HCT116 (cell line): ENCODE results near the gene CACNA2D3. TPM values are rescaled to one million over a fixed set of nuclear protein-coding genes. Genes with fewer than 3 reads are reported as not detected.

Experiments
- ATAC-seq: fragments of 200-7000 bp; cut with Tn5 transposase; 2 replicates; pipeline ENCODE4 v1.9.1; 2020; ENCODE audit warnings: mild to moderate bottlenecking, moderate library complexity
- BruUV-seq: library from RNA; stranded (reverse); fragments of 400-500 nt; replicated peaks from 2 replicates; lab custom pipeline; 2021; lab: Mats Ljungman, UMichigan
- CTCF ChIA-PET: fragments of 300-600 bp; sonication (Branson Sonifier 250); formaldehyde crosslinking; loops from one replicate; lab custom pipeline; 2021; ENCODE audit warnings: antibody characterized with exemption; lab: Charles Lee
- POLR2A ChIA-PET: fragments of 300-600, 350-600 bp; sonication (Branson Sonifier 250); formaldehyde crosslinking; loops from one replicate; lab custom pipeline; 2021; ENCODE audit warnings: antibody characterized with exemption; lab: Charles Lee
- RAD21 ChIA-PET, 2 experiments: fragments of 300-600 bp; sonication (Branson Sonifier 250); formaldehyde crosslinking; loops; one replicate each; lab custom pipeline; 2023; ENCODE audit warnings: low total read pairs in 2 of 2; ENCODE audit not compliant: uncharacterized antibody in 2 of 2, unreplicated experiment in 2 of 2, low non-redundant PET in 1 of 2; lab: Charles Lee
- DNase-seq: peaks from one replicate; pipeline ENCODE4 v3.0.0-alpha.2; 2010; ENCODE audit warnings: low read depth, low spot score
- H2AFZ ChIP-seq: fragments of 200-600 bp; shearing (Covaris generic), sonication (generic); 2 replicates; pipeline ENCODE4 v1.6.1; 2017; ENCODE audit warnings: low read depth, mixed run types, mixed read lengths, antibody characterized with exemption, low read length; ENCODE audit not compliant: poor library complexity, severe bottlenecking
- H3K27ac ChIP-seq: 2 replicates; pipeline ENCODE4 v1.5.1; 2012; ENCODE audit warnings: low read depth, low read length
- H3K27me3 ChIP-seq: fragments of 200-600 bp; sonication (generic); 2 replicates; pipeline ENCODE4 v1.6.1; 2016; ENCODE audit warnings: mixed run types, low read length, mixed read lengths; ENCODE audit not compliant: insufficient read depth
- H3K36me3 ChIP-seq, 2 experiments: fragments of 200-500 bp in 1 of 2; fragments of 200-600 bp in 1 of 2; sonication (Bioruptor generic) in 1 of 2; sonication (generic) in 1 of 2; 2 replicates each; pipeline versions ENCODE4 v1.5.1 to v1.6.1; 2014 to 2016; ENCODE audit warnings: low read length in 2 of 2, inconsistent platforms in 1 of 2, mixed read lengths in 1 of 2, mixed run types in 1 of 2; ENCODE audit not compliant: insufficient read depth in 2 of 2, control insufficient read depth in 1 of 2
- H3K4me1 ChIP-seq, 2 experiments: fragments of 200-600 bp in 1 of 2; sonication (generic) in 1 of 2; 2 replicates each; pipeline versions ENCODE4 v1.5.1 to v1.6.1; 2012 to 2017; ENCODE audit warnings: low read length in 2 of 2, inconsistent platforms in 1 of 2, mild to moderate bottlenecking in 1 of 2, mixed read lengths in 1 of 2, mixed run types in 1 of 2, moderate library complexity in 1 of 2; ENCODE audit not compliant: insufficient read depth in 2 of 2, control insufficient read depth in 1 of 2
- H3K4me2 ChIP-seq: fragments of 200-600 bp; sonication (generic); 2 replicates; pipeline ENCODE4 v1.6.1; 2017; ENCODE audit warnings: mixed run types, low read length, mixed read lengths
- H3K4me3 ChIP-seq, 2 experiments: fragments of 200-600 bp in 1 of 2; sonication (generic) in 1 of 2; replicated peaks in 1 of 2; 2 replicates each; pipeline ENCODE4 v1.5.1; 2011 to 2016; ENCODE audit warnings: low read length in 2 of 2, control low read depth in 1 of 2, low read depth in 1 of 2, mild to moderate bottlenecking in 1 of 2, mixed read lengths in 1 of 2, mixed run types in 1 of 2
- H3K79me2 ChIP-seq: fragments of 200-600 bp; sonication (generic); 2 replicates; pipeline ENCODE4 v1.6.1; 2017; ENCODE audit warnings: mild to moderate bottlenecking, mixed run types, low read length, moderate library complexity, mixed read lengths; ENCODE audit not compliant: insufficient read depth
- H3K9ac ChIP-seq: fragments of 200-600 bp; sonication (generic); 2 replicates; pipeline ENCODE4 v1.6.1; 2016; ENCODE audit warnings: low read length, mixed read lengths
- H3K9me2 ChIP-seq: fragments of 200-600 bp; sonication (generic), shearing (Covaris generic); 2 replicates; pipeline ENCODE4 v1.6.1; 2017; ENCODE audit warnings: mixed run types, mild to moderate bottlenecking, moderate library complexity; ENCODE audit not compliant: insufficient read depth
- H3K9me3 ChIP-seq, 2 experiments: fragments of 200-500 bp in 1 of 2; fragments of 200-600 bp in 1 of 2; sonication (Bioruptor generic) in 1 of 2; sonication (generic) in 1 of 2; 2 replicates each; pipeline ENCODE4 v1.6.1; 2014 to 2017; ENCODE audit warnings: low read length in 2 of 2, mixed read lengths in 2 of 2, inconsistent platforms in 1 of 2, low read depth in 1 of 2, mild to moderate bottlenecking in 1 of 2, mixed run types in 1 of 2, moderate library complexity in 1 of 2; ENCODE audit not compliant: control insufficient read depth in 1 of 2, insufficient read depth in 1 of 2
- H4K20me1 ChIP-seq: fragments of 200-600 bp; sonication (generic), shearing (Covaris generic); 2 replicates; pipeline ENCODE4 v1.6.1; 2017; ENCODE audit warnings: mixed run types, mild to moderate bottlenecking, moderate library complexity; ENCODE audit not compliant: insufficient read depth
- CBX3 ChIP-seq: IDR thresholded peaks from 2 replicates; pipeline ENCODE4 v1.6.1; 2012; ENCODE audit warnings: low read depth
- CEBPB ChIP-seq: IDR thresholded peaks from 2 replicates; pipeline ENCODE4 v1.6.1; 2012; ENCODE audit warnings: low read depth
- EGR1 ChIP-seq: IDR thresholded peaks from 2 replicates; pipeline ENCODE4 v1.6.1; 2012; ENCODE audit warnings: low read depth
- ELF1 ChIP-seq: IDR thresholded peaks from 2 replicates; pipeline ENCODE4 v1.6.1; 2012; ENCODE audit warnings: low read depth, borderline replicate concordance
- EZH2 ChIP-seq: fragments of 200-600 bp; sonication (generic); IDR thresholded peaks from 2 replicates; pipeline ENCODE4 v1.6.1; 2017; ENCODE audit warnings: antibody characterized with exemption, mixed run types
- EZH2phosphoT487 ChIP-seq: fragments of 200-600 bp; IDR thresholded peaks from 2 replicates; pipeline ENCODE4 v1.6.1; 2018; ENCODE audit warnings: antibody characterized with exemption, borderline replicate concordance
- JUND ChIP-seq: IDR thresholded peaks from 2 replicates; pipeline ENCODE4 v1.6.1; 2012
- POLR2A ChIP-seq: IDR thresholded peaks from 2 replicates; pipeline ENCODE4 v1.7.0; 2011; ENCODE audit warnings: borderline replicate concordance; ENCODE audit not compliant: insufficient read depth, insufficient read length; ENCODE audit errors: extremely low read depth
- RAD21 ChIP-seq: IDR thresholded peaks from 2 replicates; pipeline ENCODE4 v1.6.1; 2012; ENCODE audit warnings: low read depth, mild to moderate bottlenecking
- SRF ChIP-seq: IDR thresholded peaks from 2 replicates; pipeline ENCODE4 v1.6.1; 2012; ENCODE audit warnings: low read depth
- TCF7L2 ChIP-seq: IDR thresholded peaks from 2 replicates; pipeline ENCODE4 v1.7.0; 2011; ENCODE audit warnings: borderline replicate concordance, inconsistent platforms; ENCODE audit not compliant: insufficient read depth, insufficient read length; ENCODE audit errors: extremely low read depth
- ZFX ChIP-seq: fragments of 450-650 bp; IDR thresholded peaks from 2 replicates; pipeline ENCODE4 v1.6.1; 2017
- intact Hi-C: fragments of 100-400 bp; cut with micrococcal nuclease; formaldehyde crosslinking; loops from 2 replicates; pipeline ENCODE4 v1.10.0; 2022
- total RNA-seq: library from RNA; stranded (reverse); gene quantifications from one replicate; pipeline ENCODE4 v1.2.1, GENCODE V29; 2021; ENCODE audit not compliant: unreplicated experiment
- TF ChIP-seq, protein P1 (sequence below), 3 experiments: fragments of 200-600 bp in 1 of 3; sonication (generic) in 1 of 3; IDR thresholded peaks in 2 of 3; conservative IDR thresholded peaks in 1 of 3; 2 replicates each; pipeline ENCODE4 v1.5.1; 2012 to 2017; ENCODE audit warnings: low read depth in 2 of 3, low read length in 2 of 3, antibody characterized with exemption in 1 of 3, borderline replicate concordance in 1 of 3, control low read depth in 1 of 3, mild to moderate bottlenecking in 1 of 3, mixed read lengths in 1 of 3, mixed run types in 1 of 3, moderate library complexity in 1 of 3; ENCODE audit not compliant: insufficient read depth in 1 of 3
- TF ChIP-seq, protein P2 (sequence below): IDR thresholded peaks from 2 replicates; pipeline ENCODE4 v1.6.1; 2011; ENCODE audit warnings: mild to moderate bottlenecking, low read length, moderate library complexity; ENCODE audit not compliant: insufficient replicate concordance; ENCODE audit errors: extremely low read depth
- TF ChIP-seq, protein P3 (sequence below): IDR thresholded peaks from 2 replicates; pipeline ENCODE4 v1.6.1; 2012; ENCODE audit warnings: low read depth

The CACNA2D3 gene
- total RNA-seq, 1 experiment from 2014 or later: 0.20 TPM

DNA sequence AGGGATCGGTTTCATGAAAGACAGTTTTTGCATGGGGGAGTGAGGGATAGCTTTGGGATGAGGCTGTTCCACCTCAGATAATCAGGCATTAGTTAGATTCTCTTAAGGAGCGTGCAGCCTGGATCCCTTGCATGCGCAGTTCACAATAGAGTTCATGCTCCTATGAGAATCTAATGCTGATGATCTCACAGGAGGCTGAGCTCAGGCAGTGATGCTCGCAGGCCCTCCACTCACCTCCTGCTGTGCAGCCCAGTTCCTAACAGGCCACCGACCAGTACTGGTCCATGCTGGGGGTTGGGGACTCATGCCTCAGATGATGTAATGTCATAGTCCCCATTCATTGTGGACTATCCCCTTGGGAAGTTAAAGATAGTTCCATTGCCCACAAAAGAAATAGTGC lies 255.8 kb downstream of the CACNA2D3 start:
- ATAC-seq (no peak), DNase-seq (no peak)
- H3K4me3 ChIP-seq: no peak overlapping the region
- ChIA-PET POLR2A (no interaction called here), CTCF (no interaction called here), RAD21 (no interaction called here)
- H2AFZ ChIP-seq: no peak overlapping the region
- H3K27ac ChIP-seq: no peak overlapping the region
- H4K20me1 ChIP-seq: no peaks in the 10 kb centered on the region
- H3K27me3 ChIP-seq: peaks cover 6% of the 10 kb centered on the region; the same call in 1 of the 2 replicates
- no peaks in the 10 kb centered on the region for H3K9me2 ChIP-seq
- TF ChIP-seq TCF7L2: no peak
- no peak for TF ChIP-seq ELF1
- TF ChIP-seq RAD21: no peak
- H3K9ac ChIP-seq: no peak overlapping the region
- BruUV-seq: no TSS peak
- no peak overlapping the region for H3K4me2 ChIP-seq
- H3K79me2 ChIP-seq: no peaks in the 10 kb centered on the region
- H3K36me3 ChIP-seq: no peaks in the 10 kb centered on the region
- H3K9me3 ChIP-seq: no peaks in the 10 kb centered on the region
- no peaks in the 10 kb centered on the region for H3K4me1 ChIP-seq
- intact Hi-C loops: no loop called here

DNA sequence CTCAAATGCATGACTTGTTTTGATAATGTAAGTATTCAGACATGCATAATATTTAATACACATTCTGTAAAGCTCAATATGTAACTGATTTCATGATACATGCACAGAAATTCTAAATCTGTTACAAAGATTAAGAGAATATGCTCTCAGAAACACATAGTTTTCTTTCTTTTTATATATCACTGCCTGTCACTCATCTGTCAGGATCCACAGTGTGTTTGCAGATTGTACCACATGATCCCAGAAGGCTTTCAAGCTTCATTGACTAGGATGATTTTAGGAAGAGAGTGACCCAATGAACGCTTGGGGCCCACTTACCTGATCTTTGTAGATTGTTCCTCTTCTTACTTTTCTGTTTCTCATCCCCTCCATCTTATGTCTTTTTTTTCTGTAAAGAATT lies 261.9 kb downstream of the CACNA2D3 start:
- Histone ChIP-seq H3K4me1 (no peaks in the 10 kb centered on the region), H3K4me2 (no peak overlapping the region), H3K27ac (no peak overlapping the region), H3K36me3 (no peaks in the 10 kb centered on the region), H3K79me2 (no peaks in the 10 kb centered on the region), H3K9me2 (no peaks in the 10 kb centered on the region), H3K9me3 (no peaks in the 10 kb centered on the region), H3K9ac (no peak overlapping the region), H3K27me3 (peaks cover 8% of the 10 kb centered on the region; the same call in 1 of the 2 replicates), H4K20me1 (no peaks in the 10 kb centered on the region), H2AFZ (no peak overlapping the region), H3K4me3 (no peak overlapping the region)
- no TSS peak for BruUV-seq
- POLR2A ChIA-PET: no interaction called here
- RAD21 ChIA-PET: no interaction called here
- intact Hi-C loops: no loop called here
- DNase-seq: no peak
- ATAC-seq: no peak
- CTCF ChIA-PET: no interaction called here
- TF ChIP-seq CEBPB (no peak), EZH2 (no peak), CBX3 (no peak), TCF7L2 (no peak), EZH2phosphoT487 (no peak), POLR2A (no peak), JUND (no peak), SRF (no peak), RAD21 (no peak), EGR1 (no peak), ZFX (no peak)
- TF ChIP-seq, protein P1, sequence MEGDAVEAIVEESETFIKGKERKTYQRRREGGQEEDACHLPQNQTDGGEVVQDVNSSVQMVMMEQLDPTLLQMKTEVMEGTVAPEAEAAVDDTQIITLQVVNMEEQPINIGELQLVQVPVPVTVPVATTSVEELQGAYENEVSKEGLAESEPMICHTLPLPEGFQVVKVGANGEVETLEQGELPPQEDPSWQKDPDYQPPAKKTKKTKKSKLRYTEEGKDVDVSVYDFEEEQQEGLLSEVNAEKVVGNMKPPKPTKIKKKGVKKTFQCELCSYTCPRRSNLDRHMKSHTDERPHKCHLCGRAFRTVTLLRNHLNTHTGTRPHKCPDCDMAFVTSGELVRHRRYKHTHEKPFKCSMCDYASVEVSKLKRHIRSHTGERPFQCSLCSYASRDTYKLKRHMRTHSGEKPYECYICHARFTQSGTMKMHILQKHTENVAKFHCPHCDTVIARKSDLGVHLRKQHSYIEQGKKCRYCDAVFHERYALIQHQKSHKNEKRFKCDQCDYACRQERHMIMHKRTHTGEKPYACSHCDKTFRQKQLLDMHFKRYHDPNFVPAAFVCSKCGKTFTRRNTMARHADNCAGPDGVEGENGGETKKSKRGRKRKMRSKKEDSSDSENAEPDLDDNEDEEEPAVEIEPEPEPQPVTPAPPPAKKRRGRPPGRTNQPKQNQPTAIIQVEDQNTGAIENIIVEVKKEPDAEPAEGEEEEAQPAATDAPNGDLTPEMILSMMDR (IDR thresholded peaks at IDR 0.05 in 2 of 3, conservative IDR thresholded peaks at IDR 0.05 in 1 of 3; ENCODE audit: borderline replicate concordance in 1 of 3, insufficient read depth in 1 of 3, low read depth in 2 of 3, low read length in 2 of 3): no peak
- TF ChIP-seq, protein P2, sequence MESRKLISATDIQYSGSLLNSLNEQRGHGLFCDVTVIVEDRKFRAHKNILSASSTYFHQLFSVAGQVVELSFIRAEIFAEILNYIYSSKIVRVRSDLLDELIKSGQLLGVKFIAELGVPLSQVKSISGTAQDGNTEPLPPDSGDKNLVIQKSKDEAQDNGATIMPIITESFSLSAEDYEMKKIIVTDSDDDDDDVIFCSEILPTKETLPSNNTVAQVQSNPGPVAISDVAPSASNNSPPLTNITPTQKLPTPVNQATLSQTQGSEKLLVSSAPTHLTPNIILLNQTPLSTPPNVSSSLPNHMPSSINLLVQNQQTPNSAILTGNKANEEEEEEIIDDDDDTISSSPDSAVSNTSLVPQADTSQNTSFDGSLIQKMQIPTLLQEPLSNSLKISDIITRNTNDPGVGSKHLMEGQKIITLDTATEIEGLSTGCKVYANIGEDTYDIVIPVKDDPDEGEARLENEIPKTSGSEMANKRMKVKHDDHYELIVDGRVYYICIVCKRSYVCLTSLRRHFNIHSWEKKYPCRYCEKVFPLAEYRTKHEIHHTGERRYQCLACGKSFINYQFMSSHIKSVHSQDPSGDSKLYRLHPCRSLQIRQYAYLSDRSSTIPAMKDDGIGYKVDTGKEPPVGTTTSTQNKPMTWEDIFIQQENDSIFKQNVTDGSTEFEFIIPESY: no peak
- TF ChIP-seq, protein P3, sequence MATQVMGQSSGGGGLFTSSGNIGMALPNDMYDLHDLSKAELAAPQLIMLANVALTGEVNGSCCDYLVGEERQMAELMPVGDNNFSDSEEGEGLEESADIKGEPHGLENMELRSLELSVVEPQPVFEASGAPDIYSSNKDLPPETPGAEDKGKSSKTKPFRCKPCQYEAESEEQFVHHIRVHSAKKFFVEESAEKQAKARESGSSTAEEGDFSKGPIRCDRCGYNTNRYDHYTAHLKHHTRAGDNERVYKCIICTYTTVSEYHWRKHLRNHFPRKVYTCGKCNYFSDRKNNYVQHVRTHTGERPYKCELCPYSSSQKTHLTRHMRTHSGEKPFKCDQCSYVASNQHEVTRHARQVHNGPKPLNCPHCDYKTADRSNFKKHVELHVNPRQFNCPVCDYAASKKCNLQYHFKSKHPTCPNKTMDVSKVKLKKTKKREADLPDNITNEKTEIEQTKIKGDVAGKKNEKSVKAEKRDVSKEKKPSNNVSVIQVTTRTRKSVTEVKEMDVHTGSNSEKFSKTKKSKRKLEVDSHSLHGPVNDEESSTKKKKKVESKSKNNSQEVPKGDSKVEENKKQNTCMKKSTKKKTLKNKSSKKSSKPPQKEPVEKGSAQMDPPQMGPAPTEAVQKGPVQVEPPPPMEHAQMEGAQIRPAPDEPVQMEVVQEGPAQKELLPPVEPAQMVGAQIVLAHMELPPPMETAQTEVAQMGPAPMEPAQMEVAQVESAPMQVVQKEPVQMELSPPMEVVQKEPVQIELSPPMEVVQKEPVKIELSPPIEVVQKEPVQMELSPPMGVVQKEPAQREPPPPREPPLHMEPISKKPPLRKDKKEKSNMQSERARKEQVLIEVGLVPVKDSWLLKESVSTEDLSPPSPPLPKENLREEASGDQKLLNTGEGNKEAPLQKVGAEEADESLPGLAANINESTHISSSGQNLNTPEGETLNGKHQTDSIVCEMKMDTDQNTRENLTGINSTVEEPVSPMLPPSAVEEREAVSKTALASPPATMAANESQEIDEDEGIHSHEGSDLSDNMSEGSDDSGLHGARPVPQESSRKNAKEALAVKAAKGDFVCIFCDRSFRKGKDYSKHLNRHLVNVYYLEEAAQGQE: no peak
